ENCODE results near the gene EPS15.

DNA sequence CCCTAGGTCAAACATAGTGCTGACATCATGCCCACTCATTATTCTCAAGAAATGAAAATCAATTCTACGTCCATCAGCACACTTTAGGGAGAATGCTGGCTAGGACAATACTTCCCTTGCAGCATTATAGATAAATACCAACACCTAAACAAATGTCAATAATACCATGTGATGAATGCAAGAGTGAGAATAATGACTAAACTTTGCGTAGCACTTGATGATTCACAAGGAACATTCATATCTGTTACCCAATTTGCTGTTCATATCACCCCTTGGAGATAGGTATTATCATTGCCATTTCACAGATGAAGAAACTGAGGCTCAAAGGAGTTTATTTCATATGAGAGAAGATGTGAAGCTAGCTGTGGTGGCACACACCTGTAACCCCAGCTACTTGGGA is 24.8 kb upstream of the EPS15 start:
- TF ChIP-seq EZH2 (IDR thresholded peaks at IDR 0.05; ENCODE audit: insufficient read depth, poor library complexity, severe bottlenecking) (no peak), EZH2phosphoT487 (IDR thresholded peaks at IDR 0.05; ENCODE audit: insufficient read depth, low read depth) (no peak)

Data from GM23248 (cell line).